CD8-positive, alpha-beta memory T cell (primary cell): ENCODE data around the gene KLHDC4. TPM values are rescaled to one million over a fixed set of nuclear protein-coding genes. Genes with fewer than 3 reads are reported as not detected.
"Not testable (repeated sequence)": the region's sequence is repeated elsewhere in the genome, so short reads cannot be mapped to it uniquely, and the experiment has no call there.

Experiments used
- CTCF ChIA-PET: fragments of 350-600 bp; sonication (Branson Sonifier 250); formaldehyde crosslinking; loops from one replicate; lab custom pipeline; 2021; ENCODE audit warnings: antibody characterized with exemption; lab: Charles Lee
- POLR2A ChIA-PET: fragments of 350-600 bp; sonication (Branson Sonifier 250); formaldehyde crosslinking; loops from one replicate; lab custom pipeline; 2021; ENCODE audit warnings: antibody characterized with exemption; lab: Charles Lee
- DNase-seq, 5 donors: peaks; one replicate each; pipeline versions ENCODE4 v3.0.0 to v3.0.0-alpha.2; 2020 to 2022; ENCODE audit warnings: mixed read lengths in 1 of 5
- H3K27ac ChIP-seq: one replicate; pipeline ENCODE4 v1.7.0; 2013; ENCODE audit warnings: low read depth, mild to moderate bottlenecking, low read length, moderate library complexity
- H3K27me3 ChIP-seq: 2 replicates; pipeline ENCODE4 v1.7.0; 2013; ENCODE audit warnings: low read length, mild to moderate bottlenecking; ENCODE audit not compliant: insufficient read depth, poor library complexity, severe bottlenecking
- H3K36me3 ChIP-seq: 2 replicates; pipeline ENCODE4 v1.7.0; 2013; ENCODE audit warnings: mild to moderate bottlenecking, low read length, moderate library complexity; ENCODE audit not compliant: insufficient read depth
- H3K4me1 ChIP-seq: 2 replicates; pipeline ENCODE4 v1.7.0; 2013; ENCODE audit warnings: mild to moderate bottlenecking, low read length, moderate library complexity; ENCODE audit not compliant: insufficient read depth
- H3K4me3 ChIP-seq: 2 replicates; pipeline ENCODE4 v1.7.0; 2013; ENCODE audit warnings: mild to moderate bottlenecking, low read length
- H3K9me3 ChIP-seq: 2 replicates; pipeline ENCODE4 v1.7.0; 2013; ENCODE audit warnings: mild to moderate bottlenecking, low read length
- H3K27ac Mint-ChIP-seq, 8 donors: one replicate each; pipeline ENCODE4 v1.8.0; 2020 to 2021; ENCODE audit warnings: mixed read lengths in 8 of 8, mild to moderate bottlenecking in 6 of 8, inconsistent platforms in 3 of 8, moderate library complexity in 3 of 8
- H3K27me3 Mint-ChIP-seq, 2 donors: one replicate each; pipeline ENCODE4 v1.8.0; 2020 to 2021; ENCODE audit warnings: mixed read lengths in 2 of 2, mild to moderate bottlenecking in 1 of 2, moderate library complexity in 1 of 2
- H3K36me3 Mint-ChIP-seq, 3 donors: one replicate each; pipeline ENCODE4 v1.8.0; 2020 to 2021; ENCODE audit warnings: mixed read lengths in 3 of 3, inconsistent platforms in 1 of 3, mild to moderate bottlenecking in 1 of 3
- H3K4me1 Mint-ChIP-seq, 3 donors: one replicate each; pipeline ENCODE4 v1.8.0; 2020 to 2021; ENCODE audit warnings: mixed read lengths in 3 of 3, inconsistent platforms in 1 of 3, mild to moderate bottlenecking in 1 of 3
- H3K4me3 Mint-ChIP-seq, 7 donors: one replicate each; pipeline ENCODE4 v1.8.0; 2020 to 2021; ENCODE audit warnings: mixed read lengths in 7 of 7, mild to moderate bottlenecking in 6 of 7, moderate library complexity in 4 of 7, inconsistent platforms in 2 of 7
- H3K9me3 Mint-ChIP-seq, 5 donors: one replicate each; pipeline ENCODE4 v1.8.0; 2020 to 2022; ENCODE audit warnings: mixed read lengths in 5 of 5, mild to moderate bottlenecking in 3 of 5, moderate library complexity in 2 of 5, inconsistent platforms in 1 of 5
- polyA plus RNA-seq: library from polyadenylated mRNA; unstranded; fragments of 300-500 nt; fragmentation: Illumina TruSeq; gene quantifications from one replicate; pipeline ENCODE4 v1.2.3, GENCODE V29; 2021
- total RNA-seq, 2 experiments: library from RNA; stranded (reverse); gene quantifications; one replicate each; pipeline ENCODE4 v1.2.3, GENCODE V29; 2021

The KLHDC4 gene
- total and polyA plus RNA-seq, 3 experiments from 2014 or later: 35.5 to 77.3 (median 71.5) TPM

- peak overlapping the region in 1 of 8 donors; percentile 33 for H3K27ac Mint-ChIP-seq
- H3K27me3 Mint-ChIP-seq, H3K27ac ChIP-seq, H3K9me3 Mint-ChIP-seq, H3K4me3 Mint-ChIP-seq, H3K9me3 ChIP-seq, DNase-seq, CTCF ChIA-PET, POLR2A ChIA-PET, H3K27me3 ChIP-seq, H3K4me3 ChIP-seq, H3K4me1 ChIP-seq: not testable (repeated sequence)
- peaks cover 0 to 83% (median 22%) of the 10 kb centered on the region in 3 donors for H3K36me3 Mint-ChIP-seq
- peaks cover 16 to 43% (median 38%) of the 10 kb centered on the region in 3 donors for H3K4me1 Mint-ChIP-seq
- peaks cover 41% of the 10 kb centered on the region for H3K36me3 ChIP-seq
These were observed 39.2 kb downstream of the KLHDC4 start for GRCh38 chr16:87726577-87726976.

- Histone ChIP-seq H3K4me1 (no peaks in the 10 kb centered on the region), H3K27ac (no peak overlapping the region), H3K27me3 (no peaks in the 10 kb centered on the region), H3K36me3 (peaks cover 40% of the 10 kb centered on the region), H3K4me3 (no peak overlapping the region), H3K9me3 (no peaks in the 10 kb centered on the region)
- POLR2A ChIA-PET: interaction anchor here (1.2 kb wide), 1 partner anchor 40 kb away, joined by 3 read pairs; the partner anchor contains the start of gene KLHDC4
- no peaks in the 10 kb centered on the region for H3K9me3 Mint-ChIP-seq
- peaks cover 0 to 81% (median 17%) of the 10 kb centered on the region in 3 donors for H3K36me3 Mint-ChIP-seq
- no peaks in the 10 kb centered on the region for H3K27me3 Mint-ChIP-seq
- peaks cover 15 to 39% (median 34%) of the 10 kb centered on the region in 3 donors for H3K4me1 Mint-ChIP-seq
- peak overlapping the region in 1 of 7 donors; percentile 66 for H3K4me3 Mint-ChIP-seq
- CTCF ChIA-PET: no interaction called here
- no peak for DNase-seq
- peak overlapping the region in 7 of 8 donors; percentile 39 to 88 (median 64) for H3K27ac Mint-ChIP-seq
These were observed 40.1 kb downstream of the KLHDC4 start for GRCh38 chr16:87725596-87726235.

GRCh38 chr16:87724490-87725291 lies 41.1 kb downstream of the KLHDC4 start:
- POLR2A ChIA-PET: interaction anchor here (1.2 kb wide), 1 partner anchor 41 kb away, joined by 3 read pairs; the partner anchor contains the start of gene KLHDC4
- Histone ChIP-seq H3K36me3 (peaks cover 35% of the 10 kb centered on the region), H3K27ac (no peak overlapping the region), H3K9me3 (no peaks in the 10 kb centered on the region), H3K4me3 (no peak overlapping the region), H3K4me1 (no peaks in the 10 kb centered on the region), H3K27me3 (no peaks in the 10 kb centered on the region)
- Mint-ChIP-seq H3K4me1 (peaks cover 15 to 39% (median 34%) of the 10 kb centered on the region in 3 donors), H3K9me3 (no peaks in the 10 kb centered on the region), H3K27me3 (no peaks in the 10 kb centered on the region), H3K27ac (peak overlapping the region; percentile 43 to 86 (median 62)), H3K4me3 (peak overlapping the region in 3 of 7 donors; percentile 4 to 66 (median 58)), H3K36me3 (peaks cover 0 to 82% (median 17%) of the 10 kb centered on the region in 3 donors)
- CTCF ChIA-PET: no interaction called here
- DNase-seq: peak in 4 of 5 donors; percentile 22 to 63 (median 46)

GRCh38 chr16:87723226-87723623 lies 42.6 kb downstream of the KLHDC4 start:
- H3K9me3 Mint-ChIP-seq: no peaks in the 10 kb centered on the region
- Histone ChIP-seq H3K4me3 (no peak overlapping the region), H3K4me1 (no peaks in the 10 kb centered on the region), H3K27ac (no peak overlapping the region), H3K36me3 (peaks cover 26% of the 10 kb centered on the region), H3K27me3 (no peaks in the 10 kb centered on the region), H3K9me3 (no peaks in the 10 kb centered on the region)
- DNase-seq: peak in 1 of 5 donors; percentile 21
- H3K36me3 Mint-ChIP-seq: peaks cover 0 to 79% (median 14%) of the 10 kb centered on the region in 3 donors
- H3K4me3 Mint-ChIP-seq: peak overlapping the region in 1 of 7 donors; percentile 50
- POLR2A ChIA-PET: no interaction called here
- CTCF ChIA-PET: interaction anchor here (1.3 kb wide), 1 partner anchor 56 kb away, joined by 4 read pairs; no protein-coding TSS in a partner anchor
- H3K27ac Mint-ChIP-seq: peak overlapping the region in 6 of 8 donors; percentile 2 to 77 (median 48)
- no peaks in the 10 kb centered on the region for H3K27me3 Mint-ChIP-seq
- H3K4me1 Mint-ChIP-seq: peaks cover 17 to 39% (median 34%) of the 10 kb centered on the region in 3 donors

DNA sequence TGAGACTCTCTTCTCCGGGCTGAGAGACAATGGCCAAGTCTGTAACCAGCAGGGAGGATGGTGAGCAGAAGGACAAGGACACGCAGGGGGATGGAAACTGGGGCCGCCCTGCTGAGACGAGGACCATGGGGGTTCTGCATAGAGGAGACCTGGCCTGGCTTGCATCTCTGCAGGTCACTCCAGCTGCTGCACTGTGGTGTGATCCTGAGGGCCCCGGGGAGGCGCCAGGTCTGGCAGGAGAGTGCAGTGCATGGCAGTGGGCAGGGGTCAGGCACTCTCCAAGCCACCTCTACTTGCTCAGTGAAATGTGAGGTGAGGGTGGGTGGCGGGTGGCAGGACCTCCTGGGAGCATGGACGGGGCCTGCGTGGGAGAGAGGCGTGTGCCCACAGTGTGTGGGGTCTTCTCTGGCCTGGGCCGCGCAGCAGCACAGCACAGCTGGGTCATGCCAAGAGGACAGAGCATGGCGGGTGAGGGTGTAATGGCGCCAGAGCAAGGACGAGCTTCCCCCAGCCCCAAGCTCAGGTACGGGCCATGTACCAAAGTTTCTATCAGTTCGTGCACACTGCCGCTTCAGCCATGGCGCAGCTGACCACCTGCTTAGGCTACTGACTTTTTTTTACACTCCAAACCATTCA lies 43.1 kb downstream of the KLHDC4 start:
- peaks cover 0 to 77% (median 14%) of the 10 kb centered on the region in 3 donors for H3K36me3 Mint-ChIP-seq
- H3K36me3 ChIP-seq: peaks cover 24% of the 10 kb centered on the region
- CTCF ChIA-PET: interaction anchor here (1.3 kb wide), 2 partner anchors 46 to 57 kb away, joined by 4 read pairs; no protein-coding TSS in a partner anchor

GRCh38 chr16:87721622-87722585 lies 43.9 kb downstream of the KLHDC4 start:
- Histone ChIP-seq H3K36me3 (peaks cover 20% of the 10 kb centered on the region), H3K27me3 (no peaks in the 10 kb centered on the region), H3K4me3 (no peak overlapping the region), H3K9me3 (no peaks in the 10 kb centered on the region), H3K27ac (peak overlapping the region; percentile 18), H3K4me1 (no peaks in the 10 kb centered on the region)
- Mint-ChIP-seq H3K4me3 (no peak overlapping the region), H3K4me1 (peaks cover 22 to 44% (median 32%) of the 10 kb centered on the region in 3 donors), H3K27ac (peak overlapping the region in 5 of 8 donors; percentile 10 to 91 (median 43)), H3K36me3 (peaks cover 0 to 79% (median 14%) of the 10 kb centered on the region in 3 donors), H3K27me3 (no peaks in the 10 kb centered on the region), H3K9me3 (no peaks in the 10 kb centered on the region)
- CTCF ChIA-PET: interaction anchor here (0.6 to 1.3 kb wide), 4 partner anchors 47 to 543 kb away, joined by 3 to 4 read pairs (median 4); no protein-coding TSS in a partner anchor
- no peak for DNase-seq
- POLR2A ChIA-PET: no interaction called here

More for the DNA sequence above, 43.1 kb downstream of the KLHDC4 start:
- Mint-ChIP-seq H3K4me1 (peaks cover 20 to 42% (median 34%) of the 10 kb centered on the region in 3 donors), H3K27me3 (no peaks in the 10 kb centered on the region), H3K27ac (peak overlapping the region in 4 of 8 donors; percentile 46 to 91 (median 58)), H3K9me3 (no peaks in the 10 kb centered on the region), H3K4me3 (peak overlapping the region in 1 of 7 donors; percentile 50)
- no peaks in the 10 kb centered on the region for H3K9me3 ChIP-seq
- POLR2A ChIA-PET: no interaction called here
- no peak overlapping the region for H3K4me3 ChIP-seq
- H3K27ac ChIP-seq: no peak overlapping the region
- no peaks in the 10 kb centered on the region for H3K27me3 ChIP-seq
- DNase-seq: no peak
- no peaks in the 10 kb centered on the region for H3K4me1 ChIP-seq

- H3K36me3 Mint-ChIP-seq: peaks cover 0 to 80% (median 15%) of the 10 kb centered on the region in 3 donors
- H3K4me3 ChIP-seq: no peak overlapping the region
- POLR2A ChIA-PET: no interaction called here
These were observed 45.3 kb downstream of the KLHDC4 start for GRCh38 chr16:87720446-87720845.

More at GRCh38 chr16:87720446-87720845, 45.3 kb downstream of the KLHDC4 start:
- Histone ChIP-seq H3K27me3 (no peaks in the 10 kb centered on the region), H3K4me1 (no peaks in the 10 kb centered on the region), H3K9me3 (no peaks in the 10 kb centered on the region), H3K36me3 (peaks cover 26% of the 10 kb centered on the region), H3K27ac (no peak overlapping the region)
- Mint-ChIP-seq H3K27ac (peak overlapping the region in 1 of 8 donors; percentile 60), H3K27me3 (no peaks in the 10 kb centered on the region), H3K4me3 (no peak overlapping the region), H3K4me1 (peaks cover 23 to 42% (median 31%) of the 10 kb centered on the region in 3 donors), H3K9me3 (no peaks in the 10 kb centered on the region)
- no peak for DNase-seq
- CTCF ChIA-PET: no interaction called here
